IMR-90 (cell line): Measurements from ENCODE around the gene KIF1C.

Experiments used
- CTCF ChIP-seq: conservative IDR thresholded peaks from 2 replicates; pipeline ENCODE4 v1.5.1; 2012; ENCODE audit warnings: mild to moderate bottlenecking, low read depth, low read length, improper control_type of control experiment
- MXI1 ChIP-seq: IDR thresholded peaks from 2 replicates; pipeline ENCODE4 v1.6.1; 2012; ENCODE audit warnings: low read depth, mild to moderate bottlenecking, low read length, moderate library complexity, borderline replicate concordance
- RFX5 ChIP-seq: IDR thresholded peaks from 2 replicates; pipeline ENCODE4 v1.8.0; 2012; ENCODE audit warnings: low read depth, mild to moderate bottlenecking, low read length, moderate library complexity

DNA sequence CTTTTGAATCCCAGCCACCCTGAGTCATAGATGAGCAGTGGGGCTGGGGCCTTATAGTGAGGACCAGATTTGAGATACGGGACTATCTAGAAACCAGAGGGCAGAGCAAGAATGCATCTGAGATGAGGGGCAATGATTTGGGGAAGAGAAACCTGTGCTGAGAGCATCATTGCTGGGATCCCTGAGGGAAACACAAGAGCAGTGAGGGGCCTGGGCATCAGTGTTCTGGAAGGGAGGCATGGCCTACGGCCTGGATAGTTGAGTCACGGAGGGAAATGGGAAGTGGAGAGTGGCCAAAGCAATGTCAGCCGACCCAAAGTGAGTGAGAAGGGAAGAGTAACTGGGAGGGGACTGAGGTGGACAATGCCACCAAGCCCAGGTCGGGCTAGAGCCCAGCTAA lies 15.4 kb upstream of the KIF1C start:
- TF ChIP-seq RFX5, result no peak
- TF ChIP-seq CTCF, result no peak
- no peak for TF ChIP-seq MXI1
